HG02610 (cell line): Measurements from ENCODE around the gene PGM5.

Experiments
- ATAC-seq: cut with Tn5 transposase; IDR thresholded peaks from one replicate; pipeline ENCODE4 v1.9.1; 2021; ENCODE audit warnings: mild to moderate bottlenecking, moderate library complexity; ENCODE audit not compliant: unreplicated experiment

PGM5 gene

GRCh38 chr9:68530618-68531017 is 174.2 kb downstream of the PGM5 start:
- no peak for ATAC-seq

GRCh38 chr9:68532131-68532530 is 175.7 kb downstream of the PGM5 start:
- ATAC-seq = no peak

- no peak for ATAC-seq
Observed at GRCh38 chr9:68533678-68534077, 177.3 kb downstream of the PGM5 start.

- ATAC-seq = no peak
Observed at GRCh38 chr9:68536876-68537615, 180.6 kb downstream of the PGM5 start.

GRCh38 chr9:68537616-68537880 is 181.1 kb downstream of the PGM5 start:
- ATAC-seq = no peak

- ATAC-seq = no peak
Observed at GRCh38 chr9:68538200-68538599, 181.8 kb downstream of the PGM5 start.

- ATAC-seq = no peak
Observed at GRCh38 chr9:68540712-68541535, 184.5 kb downstream of the PGM5 start, which contains the start of gene TMEM252. Gene TMEM252, minus strand, starts transcription at chr9:68540883. Its CDS starts 69 bp downstream, at chr9:68540814.

GRCh38 chr9:68541568-68541967 is 185.2 kb downstream of the PGM5 start:
- ATAC-seq = no peak

- ATAC-seq = peak; percentile 49
Observed at GRCh38 chr9:68545033-68545705, 188.8 kb downstream of the PGM5 start.

GRCh38 chr9:68546596-68547390 is 190.4 kb downstream of the PGM5 start:
- ATAC-seq = peak; percentile 76

GRCh38 chr9:68547417-68547816 is 191.0 kb downstream of the PGM5 start:
- no peak for ATAC-seq

- ATAC-seq = no peak
Observed at GRCh38 chr9:68548241-68548640, 191.8 kb downstream of the PGM5 start.

GRCh38 chr9:68551191-68551590 is 194.8 kb downstream of the PGM5 start:
- ATAC-seq = no peak

- ATAC-seq = no peak
Observed at GRCh38 chr9:68552700-68553476, 196.5 kb downstream of the PGM5 start.

- no peak for ATAC-seq
Observed at GRCh38 chr9:68555437-68556150, 199.2 kb downstream of the PGM5 start.

GRCh38 chr9:68558545-68558944 is 202.1 kb downstream of the PGM5 start:
- ATAC-seq = no peak

GRCh38 chr9:68560071-68560844 is 203.8 kb downstream of the PGM5 start:
- ATAC-seq = peak; percentile 54

- ATAC-seq = no peak
Observed at GRCh38 chr9:68562461-68562860, 206.1 kb downstream of the PGM5 start.

- ATAC-seq = no peak
Observed at GRCh38 chr9:68567565-68567964, 211.2 kb downstream of the PGM5 start.
